Endothelial cell of umbilical vein (primary cell): ENCODE measurements around the gene KIF24. TPM values are rescaled to one million over a fixed set of nuclear protein-coding genes. Genes with fewer than 3 reads are reported as not detected.

ENCODE experiments used
- BruUV-seq: library from RNA; stranded (reverse); fragments of 400-500 nt; replicated peaks from 2 replicates; lab custom pipeline; 2021; lab: Mats Ljungman, UMichigan
- CTCF ChIA-PET: fragments of 300-600, 350-600 bp; sonication (Branson Sonifier 250); formaldehyde crosslinking; loops from one replicate; lab custom pipeline; 2021; ENCODE audit warnings: antibody characterized with exemption, inconsistent platforms; lab: Charles Lee
- POLR2A ChIA-PET: fragments of 300-600, 350-600 bp; sonication (Branson Sonifier 250); formaldehyde crosslinking; loops from one replicate; lab custom pipeline; 2021; ENCODE audit warnings: antibody characterized with exemption, inconsistent platforms; lab: Charles Lee
- DNase-seq: peaks from one replicate; pipeline ENCODE4 v3.0.0-alpha.2; 2011; ENCODE audit warnings: low read depth, low spot score
- FAIRE-seq: peaks from 2 replicates; lab custom pipeline; 2011; peaks lifted over from hg19 to GRCh38; lab: Jason Lieb, UNC
- H2AFZ ChIP-seq: 2 replicates; pipeline ENCODE4 v1.6.0; 2012; ENCODE audit warnings: low read depth, low read length, control low read depth, inconsistent platforms
- H3K27ac ChIP-seq: 2 replicates; pipeline ENCODE4 v1.5.1; 2011; ENCODE audit warnings: low read depth, mild to moderate bottlenecking, control low read depth, low read length, moderate library complexity; ENCODE audit not compliant: insufficient read depth
- H3K27me3 ChIP-seq, 2 experiments: 2 replicates each; pipeline versions ENCODE4 v1.6.0 to v1.6.1; 2011; ENCODE audit warnings: low read length in 2 of 2, mixed read lengths in 1 of 2; ENCODE audit not compliant: control insufficient read depth in 2 of 2, insufficient read depth in 2 of 2
- H3K36me3 ChIP-seq, 2 experiments: 2 replicates in 1 of 2; 3 replicates in 1 of 2; pipeline ENCODE4 v1.5.1; 2011; ENCODE audit warnings: low read length in 2 of 2, mild to moderate bottlenecking in 1 of 2, moderate library complexity in 1 of 2; ENCODE audit not compliant: control insufficient read depth in 2 of 2, insufficient read depth in 2 of 2; ENCODE audit errors: extremely low read depth in 1 of 2
- H3K4me1 ChIP-seq: 3 replicates; pipeline ENCODE4 v1.5.1; 2011; ENCODE audit warnings: mild to moderate bottlenecking, low read length; ENCODE audit not compliant: control insufficient read depth, insufficient read depth; ENCODE audit errors: extremely low read depth
- H3K4me2 ChIP-seq: 2 replicates; pipeline ENCODE4 v1.6.1; 2011; ENCODE audit warnings: low read length, control low read depth, mixed read lengths; ENCODE audit not compliant: insufficient read depth
- H3K4me3 ChIP-seq, 3 experiments: fragments of 200-600 bp in 1 of 3; sonication (generic), shearing (Covaris generic) in 1 of 3; replicated peaks in 1 of 3; 2 replicates each; pipeline ENCODE4 v1.5.1; 2011 to 2016; ENCODE audit warnings: control low read depth in 3 of 3, low read length in 3 of 3, mild to moderate bottlenecking in 2 of 3, inconsistent platforms in 1 of 3, low read depth in 1 of 3, moderate library complexity in 1 of 3; ENCODE audit not compliant: insufficient read depth in 1 of 3
- H3K79me2 ChIP-seq: 2 replicates; pipeline ENCODE4 v1.6.0; 2012; ENCODE audit warnings: low read length, inconsistent platforms; ENCODE audit not compliant: control insufficient read depth, insufficient read depth
- H3K9ac ChIP-seq: replicated peaks from 2 replicates; pipeline ENCODE3; 2011; ENCODE audit warnings: low read length, control low read depth; ENCODE audit not compliant: insufficient read depth; ENCODE audit errors: extremely low read depth
- H3K9me1 ChIP-seq: replicated peaks from 3 replicates; pipeline ENCODE4 v1.6.0; 2011; ENCODE audit warnings: mild to moderate bottlenecking, low read length; ENCODE audit not compliant: control insufficient read depth, insufficient read depth; ENCODE audit errors: extremely low read depth
- H3K9me3 ChIP-seq: replicated peaks from 2 replicates; pipeline ENCODE4 v1.5.1; 2012; ENCODE audit warnings: low read length, inconsistent platforms; ENCODE audit not compliant: control insufficient read depth, insufficient read depth
- H4K20me1 ChIP-seq: replicated peaks from 2 replicates; pipeline ENCODE3; 2011; ENCODE audit warnings: mild to moderate bottlenecking, low read length; ENCODE audit not compliant: control insufficient read depth, insufficient read depth; ENCODE audit errors: extremely low read depth
- CTCF ChIP-seq, 2 donors: IDR thresholded peaks; 1 replicate in 1 of 2; 2 replicates in 1 of 2; pipeline ENCODE4 v1.5.1; 2011; ENCODE audit warnings: low read length in 2 of 2, mild to moderate bottlenecking in 2 of 2, moderate library complexity in 2 of 2, control low read depth in 1 of 2, inconsistent platforms in 1 of 2, low read depth in 1 of 2; ENCODE audit not compliant: insufficient read depth in 1 of 2; ENCODE audit errors: extremely low read depth in 1 of 2
- EZH2 ChIP-seq: IDR thresholded peaks from 2 replicates; pipeline ENCODE4 v1.6.1; 2012; ENCODE audit warnings: borderline replicate concordance, low read depth, mild to moderate bottlenecking, moderate library complexity, low read length, inconsistent platforms; ENCODE audit not compliant: severe bottlenecking
- FOS ChIP-seq: IDR thresholded peaks from 2 replicates; pipeline ENCODE4 v1.6.1; 2011; ENCODE audit warnings: mild to moderate bottlenecking, low read length, moderate library complexity, borderline replicate concordance; ENCODE audit not compliant: insufficient read depth
- GATA2 ChIP-seq: IDR thresholded peaks from 2 replicates; pipeline ENCODE4 v1.7.0; 2011; ENCODE audit warnings: low read depth, mild to moderate bottlenecking, moderate library complexity, mixed read lengths, low read length; ENCODE audit not compliant: insufficient read length, insufficient read depth
- JUN ChIP-seq: IDR thresholded peaks from 2 replicates; pipeline ENCODE4 v1.6.1; 2011; ENCODE audit warnings: borderline replicate concordance, low read depth; ENCODE audit not compliant: insufficient read length, insufficient read depth
- MAX ChIP-seq: IDR thresholded peaks from 2 replicates; pipeline ENCODE4 v1.6.1; 2011; ENCODE audit not compliant: insufficient read depth, insufficient read length
- MYC ChIP-seq: IDR thresholded peaks from one replicate; pipeline ENCODE4 v1.6.1; 2011; ENCODE audit warnings: mild to moderate bottlenecking, low read depth, low read length
- POLR2A ChIP-seq: IDR thresholded peaks from 2 replicates; pipeline ENCODE4 v1.6.1; 2012; ENCODE audit warnings: low read depth, mild to moderate bottlenecking, control low read depth, low read length
- POLR2AphosphoS5 ChIP-seq: IDR thresholded peaks from 2 replicates; pipeline ENCODE4 v1.6.1; 2012; ENCODE audit warnings: low read depth, mild to moderate bottlenecking, control low read depth, low read length, moderate library complexity; ENCODE audit not compliant: insufficient read depth
- dilution Hi-C: fragments of 300-500 bp; cut with MboI; formaldehyde crosslinking; loops from one replicate; pipeline ENCODE4 v1.15.0; 2019; ENCODE audit warnings: low sequenced_read_pairs; ENCODE audit not compliant: extremely low pct_ligation_motif_present
- intact Hi-C: fragments of 100-400 bp; cut with micrococcal nuclease; formaldehyde crosslinking; loops from one replicate; pipeline ENCODE4 v1.10.0; 2022
- polyA plus RNA-seq, 4 experiments: library from polyadenylated mRNA; depleted of rRNA in 3 of 4; stranded (reverse) in 3 of 4; unstranded in 1 of 4; fragments of >200 nt; gene quantifications; 2 replicates each; pipeline versions ENCODE4 v1.2.1 to v1.2.3, GENCODE V29; 2011 to 2012; ENCODE audit warnings: missing spikeins in 1 of 4
- total RNA-seq: library from RNA; stranded (reverse); gene quantifications from 2 replicates; pipeline ENCODE4 v1.2.3, GENCODE V29; 2021

KIF24 gene
- total and polyA plus RNA-seq, 2 donors (not counting 3 experiments of a cell fraction or from before 2014, with no cell fraction given) = 2.1 to 4.8 TPM

GRCh38 chr9:34341659-34342295, 12.7 kb upstream of the KIF24 start:
- FAIRE-seq (no peak), DNase-seq (no peak)
- Histone ChIP-seq H3K4me2 (no peak overlapping the region), H3K9ac (no peak overlapping the region), H3K9me3 (no peaks in the 10 kb centered on the region), H3K79me2 (no peaks in the 10 kb centered on the region), H3K4me3 (no peak overlapping the region), H3K27me3 (no peaks in the 10 kb centered on the region), H3K4me1 (no peaks in the 10 kb centered on the region), H3K27ac (no peak overlapping the region), H2AFZ (no peak overlapping the region), H4K20me1 (no peaks in the 10 kb centered on the region), H3K9me1 (no peaks in the 10 kb centered on the region), H3K36me3 (peaks cover 4 to 26% of the 10 kb centered on the region in 2 experiments)
- intact Hi-C loops = no loop called here
- no peak for TF ChIP-seq JUN
- no peak for TF ChIP-seq MYC
- no peak for TF ChIP-seq FOS
- TF ChIP-seq POLR2AphosphoS5 = no peak
- no peak for TF ChIP-seq MAX
- no peak for TF ChIP-seq CTCF (IDR thresholded peaks at IDR 0.05; ENCODE audit: extremely low read depth in 1 of 2, insufficient read depth in 1 of 2, low read depth in 1 of 2, low read length in 2 of 2)
- TF ChIP-seq GATA2 = no peak
- TF ChIP-seq POLR2A = no peak
- TF ChIP-seq EZH2 = no peak
- dilution Hi-C loops = no loop called here
- POLR2A ChIA-PET = no interaction called here
- BruUV-seq = no TSS peak
- CTCF ChIA-PET = interaction anchor here (0.9 to 2.2 kb wide), 3 partner anchors 38 to 249 kb away, joined by 3 to 8 read pairs (median 5); no protein-coding TSS in a partner anchor
